BE2C (cell line): ENCODE data around the gene COL17A1.

Experiments
- DNase-seq: peaks from one replicate; pipeline ENCODE4 v3.0.0-alpha.2; 2020
- H3K27me3 ChIP-seq: fragments of 250-450 bp; sonication (Bioruptor Pico); 2 replicates; pipeline ENCODE4 v1.5.1; 2020; ENCODE audit warnings: mild to moderate bottlenecking
- H3K36me3 ChIP-seq: fragments of 250-450 bp; sonication (Bioruptor Pico); 2 replicates; pipeline ENCODE4 v1.5.1; 2020; ENCODE audit warnings: mild to moderate bottlenecking
- H3K4me1 ChIP-seq: fragments of 250-450 bp; sonication (Bioruptor Pico); 2 replicates; pipeline ENCODE4 v1.5.1; 2020
- H3K4me3 ChIP-seq: 2 replicates; pipeline ENCODE4 v1.5.1; 2011; ENCODE audit warnings: low read depth, low read length
- H3K9me3 ChIP-seq: fragments of 250-450 bp; sonication (Bioruptor Pico); 2 replicates; pipeline ENCODE4 v1.5.1; 2020
- TF ChIP-seq, protein P1 (sequence below): IDR thresholded peaks from 2 replicates; pipeline ENCODE4 v1.5.1; 2012; ENCODE audit warnings: mild to moderate bottlenecking, low read depth, low read length

COL17A1 gene

GRCh38 chr10:104046651-104047050, 39.0 kb downstream of the COL17A1 start:
- no peaks in the 10 kb centered on the region for H3K9me3 ChIP-seq
- no peaks in the 10 kb centered on the region for H3K27me3 ChIP-seq
- TF ChIP-seq, protein P1, sequence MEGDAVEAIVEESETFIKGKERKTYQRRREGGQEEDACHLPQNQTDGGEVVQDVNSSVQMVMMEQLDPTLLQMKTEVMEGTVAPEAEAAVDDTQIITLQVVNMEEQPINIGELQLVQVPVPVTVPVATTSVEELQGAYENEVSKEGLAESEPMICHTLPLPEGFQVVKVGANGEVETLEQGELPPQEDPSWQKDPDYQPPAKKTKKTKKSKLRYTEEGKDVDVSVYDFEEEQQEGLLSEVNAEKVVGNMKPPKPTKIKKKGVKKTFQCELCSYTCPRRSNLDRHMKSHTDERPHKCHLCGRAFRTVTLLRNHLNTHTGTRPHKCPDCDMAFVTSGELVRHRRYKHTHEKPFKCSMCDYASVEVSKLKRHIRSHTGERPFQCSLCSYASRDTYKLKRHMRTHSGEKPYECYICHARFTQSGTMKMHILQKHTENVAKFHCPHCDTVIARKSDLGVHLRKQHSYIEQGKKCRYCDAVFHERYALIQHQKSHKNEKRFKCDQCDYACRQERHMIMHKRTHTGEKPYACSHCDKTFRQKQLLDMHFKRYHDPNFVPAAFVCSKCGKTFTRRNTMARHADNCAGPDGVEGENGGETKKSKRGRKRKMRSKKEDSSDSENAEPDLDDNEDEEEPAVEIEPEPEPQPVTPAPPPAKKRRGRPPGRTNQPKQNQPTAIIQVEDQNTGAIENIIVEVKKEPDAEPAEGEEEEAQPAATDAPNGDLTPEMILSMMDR, result no peak
- H3K36me3 ChIP-seq, result no peaks in the 10 kb centered on the region
- no peak overlapping the region for H3K4me3 ChIP-seq
- no peaks in the 10 kb centered on the region for H3K4me1 ChIP-seq
- no peak for DNase-seq

- H3K4me3 ChIP-seq, result no peak overlapping the region
- TF ChIP-seq, protein P1, result peak; percentile 47
- H3K36me3 ChIP-seq, result no peaks in the 10 kb centered on the region
- peak; percentile 40 for DNase-seq
- no peaks in the 10 kb centered on the region for H3K4me1 ChIP-seq
- H3K27me3 ChIP-seq, result no peaks in the 10 kb centered on the region
- no peaks in the 10 kb centered on the region for H3K9me3 ChIP-seq
Measured at GRCh38 chr10:104045151-104046089, 40.3 kb downstream of the COL17A1 start.

- no peak for DNase-seq
- Histone ChIP-seq H3K4me3 (no peak overlapping the region), H3K36me3 (no peaks in the 10 kb centered on the region), H3K9me3 (no peaks in the 10 kb centered on the region), H3K4me1 (no peaks in the 10 kb centered on the region), H3K27me3 (no peaks in the 10 kb centered on the region)
- TF ChIP-seq, protein P1, result no peak
Measured at GRCh38 chr10:104043854-104044253, 41.8 kb downstream of the COL17A1 start.

- TF ChIP-seq, protein P1, result no peak
Measured at GRCh38 chr10:104043185-104043830, 42.4 kb downstream of the COL17A1 start.

DNA sequence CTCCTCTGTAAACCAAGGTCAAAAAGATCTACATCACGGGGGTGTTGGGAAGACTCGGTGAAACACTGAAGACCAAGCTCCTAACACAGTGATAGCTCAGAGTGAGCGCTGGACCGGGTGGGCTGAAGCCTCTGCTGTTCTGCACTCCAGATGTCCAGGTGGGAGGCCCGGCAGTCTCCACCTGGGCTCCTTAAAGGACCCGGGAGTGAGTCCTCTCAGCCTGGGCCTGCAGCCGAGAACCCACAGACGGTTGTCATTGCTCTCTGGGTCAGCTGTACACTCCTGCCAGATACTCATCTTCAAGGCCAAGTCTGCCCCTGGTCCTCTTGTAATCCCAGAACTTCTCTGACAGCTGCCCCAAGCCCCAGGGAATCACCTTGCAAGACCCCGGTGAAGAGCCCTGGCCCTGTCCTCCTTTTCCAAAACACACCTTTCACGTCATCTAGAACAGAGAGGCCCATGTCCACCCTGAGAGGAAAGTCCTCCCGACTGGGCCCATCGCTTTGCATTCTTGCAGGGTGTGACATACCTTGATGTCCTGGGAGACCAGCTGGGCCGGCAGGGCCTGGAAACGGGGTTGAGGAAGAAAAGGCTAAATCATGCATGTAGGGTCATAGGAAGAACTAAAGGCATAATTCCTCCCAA, 43.7 kb downstream of the COL17A1 start:
- no peaks in the 10 kb centered on the region for H3K4me1 ChIP-seq
- H3K27me3 ChIP-seq, result no peaks in the 10 kb centered on the region
- DNase-seq, result no peak
- no peaks in the 10 kb centered on the region for H3K36me3 ChIP-seq
- no peaks in the 10 kb centered on the region for H3K9me3 ChIP-seq
- TF ChIP-seq, protein P1, result no peak
- no peak overlapping the region for H3K4me3 ChIP-seq

More at GRCh38 chr10:104043185-104043830, 42.4 kb downstream of the COL17A1 start:
- Histone ChIP-seq H3K36me3 (no peaks in the 10 kb centered on the region), H3K4me3 (no peak overlapping the region), H3K9me3 (no peaks in the 10 kb centered on the region), H3K27me3 (no peaks in the 10 kb centered on the region), H3K4me1 (no peaks in the 10 kb centered on the region)
- no peak for DNase-seq
